PC-9 (cell line): ENCODE data around the gene SNX27.

Source experiments
- CTCF ChIP-seq: fragments of 200-600 bp; sonication (generic); conservative IDR thresholded peaks from 2 replicates; pipeline ENCODE4 v1.6.1; 2017; ENCODE audit warnings: mixed run types, antibody characterized with exemption, mild to moderate bottlenecking, moderate library complexity
- EZH2 ChIP-seq: fragments of 200-600 bp; sonication (generic); IDR thresholded peaks from 2 replicates; pipeline ENCODE4 v1.8.0; 2017; ENCODE audit warnings: antibody characterized with exemption, low read depth

- TF ChIP-seq CTCF (no peak), EZH2 (no peak)
Measured at GRCh38 chr1:151621351-151621750, 9.5 kb downstream of the SNX27 start.
